Suprapubic skin (tissue), 4 donors: ENCODE results near the gene ICAM2.

ENCODE experiments used
- CTCF ChIP-seq, 2 donors: fragments of 200-600 bp in 1 of 2; fragments of 450-650 bp in 1 of 2; sonication (generic) in 1 of 2; IDR thresholded peaks; one replicate each; pipeline ENCODE4 v1.5.1; 2016 to 2019; ENCODE audit warnings: antibody characterized with exemption in 2 of 2, mild to moderate bottlenecking in 1 of 2, moderate library complexity in 1 of 2
- POLR2A ChIP-seq, 2 donors: fragments of 450-650 bp; IDR thresholded peaks; one replicate each; pipeline ENCODE4 v1.6.1; 2017; ENCODE audit warnings: antibody characterized with exemption in 2 of 2, mild to moderate bottlenecking in 2 of 2, moderate library complexity in 2 of 2
- POLR2AphosphoS5 ChIP-seq, 3 donors: sonication (generic); formaldehyde crosslinking; IDR thresholded peaks; one replicate each; pipeline ENCODE4 v1.6.1; 2017; ENCODE audit warnings: antibody characterized with exemption in 3 of 3

GRCh38 chr17:63974594-63975192 lies 45.7 kb downstream of the ICAM2 start:
- TF ChIP-seq POLR2A (IDR thresholded peaks at IDR 0.05) (no peak), CTCF (IDR thresholded peaks at IDR 0.05) (no peak), POLR2AphosphoS5 (IDR thresholded peaks at IDR 0.05) (no peak)
